DND-41 (cell line): ENCODE results near the gene RASAL1.

Experiments
- CTCF ChIP-seq: IDR thresholded peaks from 2 replicates; pipeline ENCODE4 v1.5.1; 2012; ENCODE audit warnings: borderline replicate concordance, low read length, moderate library complexity, mild to moderate bottlenecking; ENCODE audit not compliant: poor library complexity, severe bottlenecking; ENCODE audit errors: extremely low read depth
- EZH2 ChIP-seq: IDR thresholded peaks from 3 replicates; pipeline ENCODE4 v1.6.1; 2012; ENCODE audit warnings: borderline replicate concordance, low read depth, mild to moderate bottlenecking, moderate library complexity, low read length, inconsistent platforms; ENCODE audit not compliant: severe bottlenecking

GRCh38 chr12:113136128-113136989, 798 bp upstream of the RASAL1 start:
- TF ChIP-seq CTCF (no peak), EZH2 (no peak)
